ENCODE data around the gene MAN2A2. TPM values are rescaled to one million over a fixed set of nuclear protein-coding genes. Genes with fewer than 3 reads are reported as not detected.

The MAN2A2 gene
- total and polyA plus RNA-seq, 2 donors (not counting 3 experiments of a cell fraction or from before 2014, with no cell fraction given) = 60.9 to 77.7 TPM

- Histone ChIP-seq H4K20me1 (replicated peaks; ENCODE audit: control insufficient read depth, extremely low read depth, insufficient read depth, low read length) (no peaks in the 10 kb centered on the region), H2AFZ (ENCODE audit: low read depth, low read length) (no peak overlapping the region), H3K36me3 (ENCODE audit: control insufficient read depth in 2 of 2, extremely low read depth in 1 of 2, insufficient read depth in 2 of 2, low read length in 2 of 2) (no peaks in the 10 kb centered on the region), H3K4me1 (ENCODE audit: control insufficient read depth, extremely low read depth, insufficient read depth, low read length) (peaks cover 19% of the 10 kb centered on the region), H3K27ac (ENCODE audit: insufficient read depth, low read depth, low read length) (no peak overlapping the region), H3K4me3 (replicated peaks in 1 of 3; ENCODE audit: insufficient read depth in 1 of 3, low read depth in 1 of 3, low read length in 3 of 3) (no peak overlapping the region), H3K9me3 (replicated peaks; ENCODE audit: control insufficient read depth, insufficient read depth, low read length) (no peaks in the 10 kb centered on the region), H3K4me2 (ENCODE audit: insufficient read depth, low read length) (no peak overlapping the region), H3K9ac (replicated peaks; ENCODE audit: extremely low read depth, insufficient read depth, low read length) (no peak overlapping the region), H3K9me1 (replicated peaks; ENCODE audit: control insufficient read depth, extremely low read depth, insufficient read depth, low read length) (no peaks in the 10 kb centered on the region), H3K79me2 (ENCODE audit: control insufficient read depth, insufficient read depth, low read length) (peaks cover 7% of the 10 kb centered on the region), H3K27me3 (ENCODE audit: control insufficient read depth in 2 of 2, insufficient read depth in 2 of 2, low read length in 2 of 2) (no peaks in the 10 kb centered on the region)
- dilution Hi-C loops (cut with MboI; ENCODE audit: extremely low pct_ligation_motif_present, low sequenced_read_pairs) = no loop called here
- ChIA-PET POLR2A (no interaction called here), CTCF (no interaction called here)
- DNase-seq (ENCODE audit: low read depth, low spot score) (no peak), FAIRE-seq (no peak)
- intact Hi-C loops (cut with micrococcal nuclease) = no loop called here
- no TSS peak for BruUV-seq (replicated peaks)
- no peak for TF ChIP-seq JUN (IDR thresholded peaks at IDR 0.05; ENCODE audit: borderline replicate concordance, insufficient read depth, insufficient read length, low read depth)
- no peak for TF ChIP-seq FOS (IDR thresholded peaks at IDR 0.05; ENCODE audit: borderline replicate concordance, insufficient read depth, low read length)
- no peak for TF ChIP-seq MYC (IDR thresholded peaks at IDR 0.05; ENCODE audit: low read depth, low read length)
- no peak for TF ChIP-seq MAX (IDR thresholded peaks at IDR 0.05; ENCODE audit: insufficient read depth, insufficient read length)
- no peak for TF ChIP-seq CTCF (IDR thresholded peaks at IDR 0.05; ENCODE audit: extremely low read depth in 1 of 2, insufficient read depth in 1 of 2, low read depth in 1 of 2, low read length in 2 of 2)
- no peak for TF ChIP-seq EZH2 (IDR thresholded peaks at IDR 0.05; ENCODE audit: borderline replicate concordance, low read depth, low read length, severe bottlenecking)
- no peak for TF ChIP-seq POLR2AphosphoS5 (IDR thresholded peaks at IDR 0.05; ENCODE audit: insufficient read depth, low read depth, low read length)
- no peak for TF ChIP-seq GATA2 (IDR thresholded peaks at IDR 0.05; ENCODE audit: insufficient read depth, insufficient read length, low read depth, low read length)
Observed at GRCh38 chr15:90866161-90866715, 36.9 kb upstream of the MAN2A2 start.
